Panc1 (cell line): ENCODE data around the gene WDFY3. TPM values are rescaled to one million over a fixed set of nuclear protein-coding genes. Genes with fewer than 3 reads are reported as not detected.

Experiments used
- ATAC-seq: fragments of 200-7000 bp; cut with Tn5 transposase; 2 replicates; pipeline ENCODE4 v1.9.1; 2020; ENCODE audit warnings: mild to moderate bottlenecking, moderate library complexity
- BruUV-seq: library from RNA; stranded (reverse); fragments of 400-500 nt; replicated peaks from 2 replicates; lab custom pipeline; 2021; lab: Mats Ljungman, UMichigan
- CTCF ChIA-PET: fragments of 300-600 bp; sonication (Branson Sonifier 250); formaldehyde crosslinking; loops from one replicate; lab custom pipeline; 2022; ENCODE audit warnings: antibody characterized with exemption; lab: Charles Lee
- POLR2A ChIA-PET: fragments of 300-600 bp; sonication (Branson Sonifier 250); formaldehyde crosslinking; loops from one replicate; lab custom pipeline; 2022; ENCODE audit warnings: antibody characterized with exemption; lab: Charles Lee
- DNase-seq: peaks from one replicate; pipeline ENCODE4 v3.0.0-alpha.2; 2010; ENCODE audit warnings: low read depth, low spot score
- H3K27ac ChIP-seq: 2 replicates; pipeline ENCODE4 v1.5.1; 2011; ENCODE audit warnings: mild to moderate bottlenecking, low read length, inconsistent platforms
- H3K27me3 ChIP-seq: fragments of 200-500 bp; sonication (Bioruptor generic); 2 replicates; pipeline ENCODE4 v1.6.0; 2014; ENCODE audit warnings: low read length, inconsistent platforms; ENCODE audit not compliant: control insufficient read depth, insufficient read depth
- H3K36me3 ChIP-seq: fragments of 200-500 bp; sonication (Bioruptor generic); 2 replicates; pipeline ENCODE4 v1.5.1; 2014; ENCODE audit warnings: inconsistent platforms, mild to moderate bottlenecking, low read length, moderate library complexity; ENCODE audit not compliant: control insufficient read depth, insufficient read depth
- H3K4me1 ChIP-seq: 2 replicates; pipeline ENCODE4 v1.5.1; 2011; ENCODE audit warnings: inconsistent platforms, mild to moderate bottlenecking, low read length, moderate library complexity; ENCODE audit not compliant: control insufficient read depth, insufficient read depth
- H3K4me3 ChIP-seq, 2 experiments: 2 replicates each; pipeline ENCODE4 v1.5.1; 2011 to 2012; ENCODE audit warnings: low read depth in 2 of 2, low read length in 2 of 2, mild to moderate bottlenecking in 2 of 2, inconsistent platforms in 1 of 2, moderate library complexity in 1 of 2
- H3K9me3 ChIP-seq: fragments of 200-500 bp; sonication (Bioruptor generic); 2 replicates; pipeline ENCODE4 v1.5.1; 2014; ENCODE audit warnings: low read depth, mild to moderate bottlenecking, inconsistent platforms, low read length, moderate library complexity; ENCODE audit not compliant: control insufficient read depth, insufficient read depth
- POLR2AphosphoS5 ChIP-seq: IDR thresholded peaks from 2 replicates; pipeline ENCODE4 v1.6.1; 2012; ENCODE audit warnings: mild to moderate bottlenecking, low read depth, low read length, moderate library complexity
- SIN3A ChIP-seq: IDR thresholded peaks from 2 replicates; pipeline ENCODE4 v1.6.1; 2012; ENCODE audit warnings: low read depth, mild to moderate bottlenecking, low read length, moderate library complexity, borderline replicate concordance; ENCODE audit not compliant: insufficient read depth
- TCF7L2 ChIP-seq: IDR thresholded peaks from 2 replicates; pipeline ENCODE4 v1.6.1; 2011; ENCODE audit warnings: mild to moderate bottlenecking, low read depth, low read length, inconsistent platforms
- in situ Hi-C: cut with HindIII; loops from 2 replicates; pipeline ENCODE4 v1.10.0; 2016; ENCODE audit warnings: low sequenced_read_pairs, low pct_unique_long_range_greater_than_20kb
- intact Hi-C: fragments of 100-400 bp; cut with micrococcal nuclease; formaldehyde crosslinking; loops from one replicate; pipeline ENCODE4 v1.10.0; 2022; ENCODE audit not compliant: unreplicated experiment
- total RNA-seq: library from RNA; stranded (reverse); gene quantifications from one replicate; pipeline ENCODE4 v1.2.1, GENCODE V29; 2021; ENCODE audit not compliant: unreplicated experiment
- TF ChIP-seq, protein P1 (sequence below), 2 experiments: IDR thresholded peaks; 2 replicates each; pipeline ENCODE4 v1.6.1; 2011 to 2012; ENCODE audit warnings: low read depth in 2 of 2, control low read depth in 1 of 2, low read length in 1 of 2, mild to moderate bottlenecking in 1 of 2, moderate library complexity in 1 of 2; ENCODE audit not compliant: insufficient read depth in 1 of 2
- TF ChIP-seq, protein P2 (sequence below): fragments of 450-650 bp; IDR thresholded peaks from 2 replicates; pipeline ENCODE4 v1.5.1; 2017; ENCODE audit warnings: mild to moderate bottlenecking

WDFY3 gene
- total RNA-seq, 1 experiment from 2014 or later: 47.8 TPM

DNA sequence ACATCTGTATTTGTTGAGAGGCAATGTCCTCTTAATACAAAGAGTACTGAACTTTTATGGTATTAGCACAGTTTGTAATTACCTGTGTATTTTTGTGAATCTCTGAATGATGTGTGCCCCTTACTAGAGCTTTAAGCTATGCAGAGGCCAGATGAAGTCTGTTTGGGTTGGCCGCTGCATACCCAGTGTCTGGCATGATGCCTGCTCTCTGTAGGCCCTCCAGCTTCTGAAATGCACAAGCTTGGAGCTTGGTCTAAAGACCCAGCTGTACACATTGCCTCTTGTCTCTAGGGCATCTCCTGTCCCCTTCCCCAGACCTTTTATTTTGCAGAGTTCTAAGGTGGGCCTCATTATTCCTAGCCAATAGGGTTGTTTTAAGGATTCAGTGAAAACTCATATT, 315.0 kb downstream of the WDFY3 start:
- Histone ChIP-seq H3K9me3 (no peaks in the 10 kb centered on the region), H3K36me3 (no peaks in the 10 kb centered on the region), H3K27ac (no peak overlapping the region), H3K4me3 (no peak overlapping the region), H3K4me1 (no peaks in the 10 kb centered on the region; the same call in 1 of the 2 replicates), H3K27me3 (no peaks in the 10 kb centered on the region)
- no peak for TF ChIP-seq TCF7L2
- TF ChIP-seq, protein P1, sequence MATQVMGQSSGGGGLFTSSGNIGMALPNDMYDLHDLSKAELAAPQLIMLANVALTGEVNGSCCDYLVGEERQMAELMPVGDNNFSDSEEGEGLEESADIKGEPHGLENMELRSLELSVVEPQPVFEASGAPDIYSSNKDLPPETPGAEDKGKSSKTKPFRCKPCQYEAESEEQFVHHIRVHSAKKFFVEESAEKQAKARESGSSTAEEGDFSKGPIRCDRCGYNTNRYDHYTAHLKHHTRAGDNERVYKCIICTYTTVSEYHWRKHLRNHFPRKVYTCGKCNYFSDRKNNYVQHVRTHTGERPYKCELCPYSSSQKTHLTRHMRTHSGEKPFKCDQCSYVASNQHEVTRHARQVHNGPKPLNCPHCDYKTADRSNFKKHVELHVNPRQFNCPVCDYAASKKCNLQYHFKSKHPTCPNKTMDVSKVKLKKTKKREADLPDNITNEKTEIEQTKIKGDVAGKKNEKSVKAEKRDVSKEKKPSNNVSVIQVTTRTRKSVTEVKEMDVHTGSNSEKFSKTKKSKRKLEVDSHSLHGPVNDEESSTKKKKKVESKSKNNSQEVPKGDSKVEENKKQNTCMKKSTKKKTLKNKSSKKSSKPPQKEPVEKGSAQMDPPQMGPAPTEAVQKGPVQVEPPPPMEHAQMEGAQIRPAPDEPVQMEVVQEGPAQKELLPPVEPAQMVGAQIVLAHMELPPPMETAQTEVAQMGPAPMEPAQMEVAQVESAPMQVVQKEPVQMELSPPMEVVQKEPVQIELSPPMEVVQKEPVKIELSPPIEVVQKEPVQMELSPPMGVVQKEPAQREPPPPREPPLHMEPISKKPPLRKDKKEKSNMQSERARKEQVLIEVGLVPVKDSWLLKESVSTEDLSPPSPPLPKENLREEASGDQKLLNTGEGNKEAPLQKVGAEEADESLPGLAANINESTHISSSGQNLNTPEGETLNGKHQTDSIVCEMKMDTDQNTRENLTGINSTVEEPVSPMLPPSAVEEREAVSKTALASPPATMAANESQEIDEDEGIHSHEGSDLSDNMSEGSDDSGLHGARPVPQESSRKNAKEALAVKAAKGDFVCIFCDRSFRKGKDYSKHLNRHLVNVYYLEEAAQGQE (IDR thresholded peaks at IDR 0.05; ENCODE audit: insufficient read depth in 1 of 2, low read depth in 2 of 2, low read length in 1 of 2): no peak
- no peak for TF ChIP-seq SIN3A
- TF ChIP-seq, protein P2, sequence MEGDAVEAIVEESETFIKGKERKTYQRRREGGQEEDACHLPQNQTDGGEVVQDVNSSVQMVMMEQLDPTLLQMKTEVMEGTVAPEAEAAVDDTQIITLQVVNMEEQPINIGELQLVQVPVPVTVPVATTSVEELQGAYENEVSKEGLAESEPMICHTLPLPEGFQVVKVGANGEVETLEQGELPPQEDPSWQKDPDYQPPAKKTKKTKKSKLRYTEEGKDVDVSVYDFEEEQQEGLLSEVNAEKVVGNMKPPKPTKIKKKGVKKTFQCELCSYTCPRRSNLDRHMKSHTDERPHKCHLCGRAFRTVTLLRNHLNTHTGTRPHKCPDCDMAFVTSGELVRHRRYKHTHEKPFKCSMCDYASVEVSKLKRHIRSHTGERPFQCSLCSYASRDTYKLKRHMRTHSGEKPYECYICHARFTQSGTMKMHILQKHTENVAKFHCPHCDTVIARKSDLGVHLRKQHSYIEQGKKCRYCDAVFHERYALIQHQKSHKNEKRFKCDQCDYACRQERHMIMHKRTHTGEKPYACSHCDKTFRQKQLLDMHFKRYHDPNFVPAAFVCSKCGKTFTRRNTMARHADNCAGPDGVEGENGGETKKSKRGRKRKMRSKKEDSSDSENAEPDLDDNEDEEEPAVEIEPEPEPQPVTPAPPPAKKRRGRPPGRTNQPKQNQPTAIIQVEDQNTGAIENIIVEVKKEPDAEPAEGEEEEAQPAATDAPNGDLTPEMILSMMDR: no peak
- no peak for TF ChIP-seq POLR2AphosphoS5
- BruUV-seq: no TSS peak
- intact Hi-C loops (no loop called here), in situ Hi-C loops (no loop called here)
- ChIA-PET CTCF (no interaction called here), POLR2A (interaction anchor here (0.6 kb wide), 1 partner anchor 65 kb away, joined by 3 read pairs; no protein-coding TSS in a partner anchor)
- DNase-seq (no peak), ATAC-seq (no peak)

DNA sequence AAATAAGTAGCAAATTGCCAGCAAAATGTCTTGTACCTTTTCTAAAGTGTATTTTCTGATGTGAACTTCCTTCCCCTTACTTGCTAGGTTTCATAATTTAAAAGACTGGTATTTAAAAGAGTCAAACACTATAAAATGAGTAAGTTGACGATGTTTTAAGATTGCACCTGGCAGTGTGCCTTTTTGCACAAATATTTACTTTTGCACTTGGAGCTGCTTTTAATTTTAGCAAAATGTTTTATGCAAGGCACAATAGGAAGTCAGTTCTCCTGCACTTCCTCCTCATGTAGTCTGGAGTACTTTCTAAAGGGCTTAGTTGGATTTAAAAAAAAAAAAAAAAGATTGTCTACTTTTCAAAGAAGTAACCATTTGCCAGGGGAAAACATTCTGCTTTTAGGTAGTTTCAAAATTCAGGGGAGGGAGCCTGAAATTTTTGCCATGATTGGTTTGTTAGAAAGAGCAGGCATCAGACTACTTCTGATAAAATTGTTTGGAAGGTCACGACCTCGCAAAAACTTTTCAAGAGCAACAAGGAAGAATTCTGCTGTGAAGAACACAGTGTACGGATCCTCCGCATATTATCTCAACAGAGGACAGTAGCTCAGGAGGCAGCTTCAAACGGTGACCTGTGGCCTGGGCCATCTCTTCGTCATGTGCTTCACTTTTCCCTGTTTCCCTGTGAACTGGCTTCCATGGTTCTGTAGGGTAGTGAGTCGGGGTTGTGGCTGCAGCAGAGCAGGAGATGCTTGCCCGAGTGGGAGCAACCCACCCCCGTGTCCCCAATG, 317.4 kb downstream of the WDFY3 start:
- ATAC-seq: no peak
- Histone ChIP-seq H3K27me3 (no peaks in the 10 kb centered on the region), H3K27ac (no peak overlapping the region), H3K9me3 (no peaks in the 10 kb centered on the region), H3K36me3 (no peaks in the 10 kb centered on the region), H3K4me3 (no peak overlapping the region), H3K4me1 (no peaks in the 10 kb centered on the region; the same call in 1 of the 2 replicates)
- CTCF ChIA-PET: no interaction called here
- no peak for DNase-seq
- intact Hi-C loops (no loop called here), in situ Hi-C loops (no loop called here)
- BruUV-seq: TSS peak; percentile 60
- POLR2A ChIA-PET: no interaction called here
- TF ChIP-seq SIN3A (no peak), POLR2AphosphoS5 (no peak), TCF7L2 (no peak)
- TF ChIP-seq, protein P1 (IDR thresholded peaks at IDR 0.05; ENCODE audit: insufficient read depth in 1 of 2, low read depth in 2 of 2, low read length in 1 of 2): no peak
- TF ChIP-seq, protein P2: no peak
